Activated CD4-positive, alpha-beta T cell treated with anti-CD3 and anti-CD28 coated beads, Interleukin-10, Interleukin-2, amounts not matched to agents 100 ng/mL and 50 ng/mL, durations not matched to agents 16 hours and 8 hours (primary cell): ENCODE results near the gene CES2.
A peak's percentile ranks its signal among the peaks of the same experiment; 100 is the strongest.
"Not testable (repeated sequence)": the region's sequence is repeated elsewhere in the genome, so short reads cannot be mapped to it uniquely, and the experiment has no call there.

Experiments
- DNase-seq: peaks from one replicate; pipeline ENCODE4 v3.0.0-alpha.2; 2020

CES2 gene

DNA sequence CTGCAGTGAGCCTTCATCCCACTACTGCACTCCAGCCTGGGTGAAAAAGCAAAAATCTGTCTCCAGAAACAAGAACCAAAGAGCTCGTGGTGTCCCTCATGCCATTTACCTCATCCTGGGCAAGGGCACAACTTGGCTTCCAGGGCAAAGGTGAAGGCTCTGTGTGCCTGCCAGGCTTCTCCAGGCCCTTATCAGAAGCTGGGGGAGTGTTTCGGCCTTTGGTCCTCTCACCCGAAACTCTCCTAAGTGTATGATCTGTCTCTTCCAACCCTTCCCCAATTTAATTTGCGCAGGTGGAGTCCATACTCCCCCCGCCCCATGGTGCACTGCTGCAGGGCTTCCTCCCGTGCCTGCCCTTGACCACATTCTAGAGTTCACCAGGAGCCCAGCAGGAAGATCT lies 1.1 kb downstream of the CES2 start:
- DNase-seq, result no peak

GRCh38 chr16:66936889-66937554 lies 1.7 kb downstream of the CES2 start:
- no peak for DNase-seq

DNA sequence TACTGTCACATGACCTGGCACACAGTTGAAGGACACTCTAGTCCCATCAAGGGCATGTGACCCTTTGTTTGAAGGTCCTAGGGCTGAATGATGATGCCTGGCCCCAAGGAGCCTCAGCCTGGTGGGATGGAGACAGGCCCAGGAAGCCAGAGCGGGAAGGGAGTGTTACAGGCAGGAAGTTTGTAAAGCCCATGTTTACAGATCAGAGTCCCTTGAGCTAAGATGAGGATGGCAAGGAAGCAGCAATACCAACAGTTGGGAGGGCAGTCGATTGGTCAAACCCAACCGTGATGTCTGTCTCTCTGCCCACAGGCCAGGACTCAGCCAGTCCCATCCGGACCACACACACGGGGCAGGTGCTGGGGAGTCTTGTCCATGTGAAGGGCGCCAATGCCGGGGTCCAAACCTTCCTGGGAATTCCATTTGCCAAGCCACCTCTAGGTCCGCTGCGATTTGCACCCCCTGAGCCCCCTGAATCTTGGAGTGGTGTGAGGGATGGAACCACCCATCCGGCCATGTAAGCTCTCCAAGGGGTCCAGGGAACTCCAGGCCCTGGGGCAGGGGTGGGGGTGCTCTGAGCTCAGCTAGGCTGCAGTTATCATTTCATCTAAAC lies 2.5 kb downstream of the CES2 start:
- no peak for DNase-seq

GRCh38 chr16:66939366-66939765 lies 4.0 kb downstream of the CES2 start:
- DNase-seq, result no peak

DNA sequence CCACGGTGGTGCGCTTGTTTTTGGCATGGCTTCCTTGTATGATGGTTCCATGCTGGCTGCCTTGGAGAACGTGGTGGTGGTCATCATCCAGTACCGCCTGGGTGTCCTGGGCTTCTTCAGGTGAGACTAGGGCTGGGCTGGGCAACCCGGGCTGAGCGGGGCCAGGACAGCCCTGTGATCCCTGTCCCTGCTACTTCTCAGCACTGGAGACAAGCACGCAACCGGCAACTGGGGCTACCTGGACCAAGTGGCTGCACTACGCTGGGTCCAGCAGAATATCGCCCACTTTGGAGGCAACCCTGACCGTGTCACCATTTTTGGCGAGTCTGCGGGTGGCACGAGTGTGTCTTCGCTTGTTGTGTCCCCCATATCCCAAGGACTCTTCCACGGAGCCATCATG lies 4.9 kb downstream of the CES2 start:
- no peak for DNase-seq

- DNase-seq, result no peak
Observed at GRCh38 chr16:66942981-66943380, 7.7 kb downstream of the CES2 start.

- DNase-seq, result no peak
Observed at GRCh38 chr16:66943426-66944053, 8.2 kb downstream of the CES2 start.

- DNase-seq, result no peak
Observed at GRCh38 chr16:66944054-66944441, 8.7 kb downstream of the CES2 start.

DNA sequence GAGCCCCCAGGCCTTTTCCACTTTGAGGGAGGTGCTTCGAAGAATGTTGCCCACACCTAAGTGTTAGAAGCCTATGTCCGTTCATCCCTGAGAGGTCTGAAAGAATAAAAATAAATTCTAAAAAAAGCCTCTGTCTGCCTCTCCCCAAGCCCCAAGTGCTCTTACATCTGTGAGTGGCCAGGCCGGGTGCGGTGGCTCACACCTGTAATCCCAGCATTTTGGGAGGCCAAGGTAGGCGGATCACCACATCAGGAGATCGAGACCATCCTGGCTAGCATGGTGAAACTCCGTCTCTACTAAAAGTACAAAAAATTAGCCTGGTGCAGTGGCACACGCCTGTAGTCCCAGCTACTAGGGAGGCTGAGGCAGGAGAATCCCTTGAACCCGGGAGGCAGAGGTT lies 9.7 kb downstream of the CES2 start:
- DNase-seq, result not testable (repeated sequence)

GRCh38 chr16:66945939-66946338 lies 10.6 kb downstream of the CES2 start:
- no peak for DNase-seq

DNA sequence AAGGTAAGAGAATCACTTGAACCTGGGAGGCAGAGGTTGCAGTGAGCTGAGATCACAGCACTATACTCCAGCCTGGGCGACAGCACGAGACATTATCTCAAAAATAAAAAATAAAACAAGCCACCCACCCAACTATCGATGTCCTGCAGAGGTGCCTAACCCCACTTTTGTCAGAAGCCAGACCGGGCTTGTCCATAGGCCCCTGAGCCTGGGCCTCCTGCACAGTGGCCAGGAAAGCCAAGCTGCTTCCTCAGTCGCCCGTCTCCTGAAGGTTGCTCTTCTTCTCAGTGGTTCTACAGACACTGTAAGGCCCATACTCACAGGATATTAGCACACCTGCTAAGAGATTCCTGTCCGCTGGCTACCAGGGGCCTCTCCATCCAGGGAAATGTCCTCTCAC lies 11.2 kb downstream of the CES2 start:
- no peak for DNase-seq

GRCh38 chr16:66946974-66947301 lies 11.6 kb downstream of the CES2 start:
- no peak for DNase-seq

GRCh38 chr16:66947302-66948065 lies 12.2 kb downstream of the CES2 start:
- DNase-seq, result peak; percentile 92

DNA sequence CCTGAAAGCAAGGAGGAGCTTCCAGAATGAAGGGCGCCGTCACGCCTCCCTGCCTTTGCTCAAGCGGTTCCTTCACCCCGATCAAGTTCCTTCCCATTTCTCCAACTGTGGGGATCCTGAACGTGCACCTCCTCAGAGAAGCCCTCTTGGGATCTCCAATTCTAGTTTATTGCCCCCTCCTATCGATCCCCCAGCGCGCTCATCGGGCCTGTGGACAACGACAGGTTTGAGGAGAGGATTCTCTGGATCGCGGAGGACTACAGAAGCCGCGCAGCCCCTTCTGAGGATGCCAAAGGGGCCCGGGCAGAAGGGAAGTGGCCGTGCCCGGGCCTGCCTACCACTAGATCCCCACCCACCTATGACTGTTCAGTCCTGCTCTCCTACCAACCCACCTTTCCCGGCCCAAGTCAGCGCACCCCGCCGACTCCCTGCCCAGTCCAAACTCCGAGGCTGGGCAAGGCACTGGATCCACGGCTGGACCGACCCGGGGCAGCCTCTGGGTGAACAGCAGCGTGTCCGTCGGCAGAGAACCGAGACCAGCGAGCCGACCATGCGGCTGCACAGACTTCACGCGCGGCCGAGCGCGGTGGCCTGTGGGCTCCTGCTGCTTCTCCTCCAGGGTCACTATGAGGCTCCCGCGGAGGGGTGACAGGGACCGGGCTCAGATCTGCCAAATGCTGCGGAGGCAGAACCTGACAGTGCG lies 13.0 kb downstream of the CES2 start:
- no peak for DNase-seq

DNA sequence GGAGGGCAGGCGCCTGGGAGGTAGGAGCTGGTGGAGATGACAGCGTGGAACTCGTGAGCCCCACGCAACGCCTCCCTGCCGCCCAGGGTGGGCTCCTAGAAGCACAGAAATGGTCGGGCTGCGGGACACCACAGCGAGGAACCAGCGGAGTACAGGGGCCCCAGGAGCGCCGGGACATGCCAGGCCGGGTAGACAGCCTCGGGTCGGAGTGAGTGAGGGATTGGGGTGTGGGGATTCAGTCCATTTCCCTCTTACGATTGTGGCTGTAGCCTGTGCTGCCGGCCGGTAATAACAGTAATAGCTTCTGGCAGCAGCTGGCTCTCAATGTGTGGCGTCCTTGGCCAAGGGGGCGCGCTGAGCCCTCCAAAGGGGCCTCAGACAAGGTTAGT lies 13.5 kb downstream of the CES2 start:
- no peak for DNase-seq

DNA sequence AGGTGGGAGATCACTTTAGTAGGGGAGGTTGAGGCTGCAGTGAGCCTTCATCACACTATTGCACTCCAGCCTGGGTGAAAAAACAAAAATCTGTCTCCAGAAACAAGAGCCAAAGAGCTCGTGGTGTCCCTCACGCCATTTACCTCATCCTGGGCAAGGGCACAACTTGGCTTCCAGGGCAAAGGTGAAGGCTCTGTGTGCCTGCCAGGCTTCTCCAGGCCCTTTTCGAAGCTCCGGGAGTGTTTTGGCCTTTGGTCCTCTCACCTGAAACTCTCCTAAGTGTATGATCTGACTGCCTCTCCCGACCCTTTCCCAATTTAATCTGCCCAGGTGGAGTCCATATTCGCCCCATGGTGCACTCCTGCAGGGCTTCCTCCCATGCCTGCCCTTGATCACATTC lies 14.2 kb downstream of the CES2 start:
- DNase-seq, result no peak

DNA sequence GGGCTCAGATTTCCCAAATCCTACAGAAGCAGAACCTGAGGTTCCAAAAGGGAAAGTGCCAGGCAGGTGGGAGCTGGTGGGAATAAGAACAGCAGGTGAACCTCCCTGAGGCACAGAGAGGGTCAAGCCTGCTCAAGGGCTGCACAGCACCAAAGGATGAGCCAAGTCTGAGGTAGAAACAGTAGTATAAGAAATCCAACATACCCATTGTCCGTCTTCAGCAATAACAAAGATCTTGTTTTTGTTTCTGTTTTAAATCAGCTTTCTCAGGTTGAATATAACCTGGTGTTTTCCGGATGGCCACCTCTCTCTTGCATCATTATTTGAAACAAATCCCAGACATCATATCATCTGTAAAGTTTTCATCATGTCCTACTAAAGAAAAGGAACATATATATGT lies 15.1 kb downstream of the CES2 start:
- peak; percentile 51 for DNase-seq

DNA sequence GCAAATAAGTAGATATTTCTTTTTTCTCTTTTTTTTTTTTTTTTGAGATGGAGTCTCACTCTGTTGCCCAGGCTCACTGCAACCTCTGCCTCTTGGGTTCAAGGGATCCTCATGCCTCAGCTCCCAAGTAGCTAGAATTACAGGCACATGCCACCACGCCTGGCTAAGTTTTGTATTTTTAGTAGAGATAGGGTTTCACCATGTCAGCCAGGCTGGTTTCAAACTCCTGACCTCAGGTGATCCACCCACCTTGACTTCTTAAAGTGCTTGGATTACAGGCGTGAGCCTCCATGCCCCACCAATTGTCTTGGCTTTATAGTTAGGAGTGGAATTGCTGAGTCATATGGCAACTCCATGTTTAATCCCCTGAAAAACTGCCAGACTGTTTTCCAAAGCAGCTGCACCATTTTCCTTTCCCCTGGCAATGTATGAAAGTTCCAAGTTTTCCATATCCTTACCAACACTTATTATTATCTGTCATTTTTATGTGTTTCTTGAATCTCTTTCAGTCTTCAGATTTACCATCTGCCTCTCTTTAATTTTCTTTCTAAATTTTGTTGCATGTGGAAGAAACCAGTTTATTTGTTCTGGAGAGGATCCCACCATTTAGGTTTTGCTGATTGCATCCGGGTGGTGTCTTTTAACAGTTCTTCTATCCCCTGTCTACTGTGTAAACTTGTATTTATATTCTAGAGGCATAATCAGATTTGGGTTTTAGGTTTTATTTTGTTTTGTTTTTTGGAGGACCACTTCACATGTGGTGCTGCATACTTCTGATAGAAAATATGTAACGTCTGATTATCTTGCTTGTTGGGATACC lies 15.9 kb downstream of the CES2 start:
- DNase-seq, result no peak

GRCh38 chr16:66952430-66953110 lies 17.3 kb downstream of the CES2 start:
- DNase-seq, result no peak

GRCh38 chr16:66953462-66954096 lies 18.3 kb downstream of the CES2 start:
- no peak for DNase-seq

GRCh38 chr16:66954097-66954659 lies 18.9 kb downstream of the CES2 start:
- DNase-seq, result peak; percentile 87
